ENCODE results near the gene CFDP1. TPM values are rescaled to one million over a fixed set of nuclear protein-coding genes. Genes with fewer than 3 reads are reported as not detected.

The CFDP1 gene
- polyA plus RNA-seq, 4 donors = 108 to 390 (median 236) TPM

DNA sequence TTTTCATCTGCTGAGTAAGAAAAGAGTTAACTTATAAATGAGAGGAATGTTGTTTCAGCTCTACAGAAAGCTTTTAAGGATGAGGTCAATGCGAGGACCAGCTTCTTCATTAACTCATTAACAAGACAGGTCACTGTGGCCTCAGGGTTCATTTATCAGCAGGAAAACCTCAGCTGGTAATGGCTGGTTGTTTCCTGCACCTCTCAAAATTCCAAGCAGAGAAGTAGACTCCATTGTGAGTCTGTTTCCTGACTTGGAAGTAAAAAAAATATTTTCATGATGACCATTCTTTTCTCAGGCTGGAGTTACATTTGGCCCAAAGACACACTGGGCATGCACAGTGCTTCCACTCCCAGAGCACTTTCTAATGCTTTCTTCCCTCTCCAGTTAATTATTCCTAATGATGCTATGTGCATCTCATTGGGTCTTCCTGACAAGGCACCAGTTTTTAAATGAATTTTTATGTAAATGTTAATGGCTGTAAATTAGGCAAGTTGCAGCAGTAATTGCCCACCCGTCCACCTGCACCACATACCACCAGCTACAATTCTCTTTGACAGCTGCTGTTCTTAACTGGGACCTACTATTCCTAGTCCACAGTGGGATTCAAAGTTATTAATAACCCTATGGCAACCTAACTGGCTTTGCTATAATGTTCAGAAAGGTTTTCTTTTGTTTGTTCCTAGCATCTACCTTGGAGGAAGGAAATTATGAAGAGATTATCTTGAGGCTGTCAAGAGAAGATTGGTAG lies 92.4 kb downstream of the CFDP1 start:
- FAIRE-seq (no peak), DNase-seq (peak in 1 of 2 donors; percentile 46)
- Histone ChIP-seq H3K36me3 (ENCODE audit: control insufficient read depth in 3 of 3, insufficient read depth in 2 of 3, low read depth in 1 of 3, low read length in 3 of 3) (peaks cover 0 to 5% (median 0%) of the 10 kb centered on the region in 3 donors), H3K9me3 (ENCODE audit: control insufficient read depth in 2 of 2, insufficient read depth in 1 of 2, low read depth in 1 of 2, low read length in 1 of 2) (no peaks in the 10 kb centered on the region), H3K27me3 (ENCODE audit: control insufficient read depth in 3 of 3, insufficient read depth in 3 of 3, low read length in 3 of 3) (no peaks in the 10 kb centered on the region), H3K4me1 (ENCODE audit: control insufficient read depth in 3 of 3, insufficient read depth in 2 of 3, low read depth in 1 of 3, low read length in 2 of 3) (peaks cover 0 to 26% (median 8%) of the 10 kb centered on the region in 3 donors), H3K4me3 (ENCODE audit: low read depth in 1 of 3, low read length in 3 of 3) (no peak overlapping the region), H3K27ac (ENCODE audit: low read depth in 1 of 3, low read length in 2 of 3) (peak overlapping the region in 1 of 3 donors; percentile 42)
- WGBS, 3 donors = 65 to 85% (median 81%) methylated on average over 2 of the region's 2 CpGs

DNA sequence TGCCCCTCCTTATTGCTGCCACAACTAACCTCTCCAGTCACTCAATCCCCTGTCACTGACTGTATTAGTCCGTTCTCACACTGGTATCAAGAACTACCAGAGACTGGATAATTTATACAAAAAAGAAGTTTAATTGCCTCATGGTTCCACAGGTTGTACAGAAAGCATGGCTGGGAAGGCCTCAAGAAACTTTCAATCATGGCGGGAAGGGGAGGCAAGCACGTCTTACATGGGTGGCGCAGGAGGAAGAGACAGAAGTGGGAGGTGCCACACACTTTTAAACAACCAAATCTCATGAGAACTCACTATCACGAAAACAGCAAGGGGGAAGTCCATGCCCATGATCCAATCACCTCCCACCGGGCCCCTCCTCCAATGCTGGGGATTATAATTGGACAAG lies 95.9 kb downstream of the CFDP1 start:
- Histone ChIP-seq H3K4me1 (ENCODE audit: control insufficient read depth in 3 of 3, insufficient read depth in 2 of 3, low read depth in 1 of 3, low read length in 2 of 3) (peaks cover 0 to 21% (median 7%) of the 10 kb centered on the region in 3 donors), H3K27ac (ENCODE audit: low read depth in 1 of 3, low read length in 2 of 3) (no peak overlapping the region), H3K27me3 (ENCODE audit: control insufficient read depth in 3 of 3, insufficient read depth in 3 of 3, low read length in 3 of 3) (no peaks in the 10 kb centered on the region), H3K9me3 (ENCODE audit: control insufficient read depth in 2 of 2, insufficient read depth in 1 of 2, low read depth in 1 of 2, low read length in 1 of 2) (no peaks in the 10 kb centered on the region), H3K36me3 (ENCODE audit: control insufficient read depth in 3 of 3, insufficient read depth in 2 of 3, low read depth in 1 of 3, low read length in 3 of 3) (peaks cover 0 to 8% (median 0%) of the 10 kb centered on the region in 3 donors), H3K4me3 (ENCODE audit: low read depth in 1 of 3, low read length in 3 of 3) (no peak overlapping the region)
- no peak for FAIRE-seq
- no peak for DNase-seq
- WGBS, 3 donors = 94 to 97% (median 95%) methylated on average over 6 of the region's 6 CpGs

DNA sequence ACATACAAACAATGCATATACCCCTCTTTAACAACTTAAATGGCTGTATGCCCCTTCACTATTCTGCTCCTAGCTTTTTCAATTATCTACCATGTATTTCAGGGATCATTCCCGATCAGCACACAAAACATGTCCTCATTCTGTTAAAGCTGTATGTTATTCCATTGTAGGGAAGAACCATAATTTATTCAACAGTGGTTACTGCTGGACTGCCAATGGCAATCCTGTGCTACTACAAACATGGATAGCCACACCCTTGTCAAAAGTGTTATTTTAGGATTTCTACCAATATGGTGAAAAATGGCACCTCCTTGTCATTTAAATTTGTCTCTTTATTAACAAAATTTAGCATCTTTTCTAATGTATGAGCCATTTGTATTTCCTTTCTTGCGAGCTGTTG lies 96.8 kb downstream of the CFDP1 start:
- DNase-seq (no peak), FAIRE-seq (no peak)

DNA sequence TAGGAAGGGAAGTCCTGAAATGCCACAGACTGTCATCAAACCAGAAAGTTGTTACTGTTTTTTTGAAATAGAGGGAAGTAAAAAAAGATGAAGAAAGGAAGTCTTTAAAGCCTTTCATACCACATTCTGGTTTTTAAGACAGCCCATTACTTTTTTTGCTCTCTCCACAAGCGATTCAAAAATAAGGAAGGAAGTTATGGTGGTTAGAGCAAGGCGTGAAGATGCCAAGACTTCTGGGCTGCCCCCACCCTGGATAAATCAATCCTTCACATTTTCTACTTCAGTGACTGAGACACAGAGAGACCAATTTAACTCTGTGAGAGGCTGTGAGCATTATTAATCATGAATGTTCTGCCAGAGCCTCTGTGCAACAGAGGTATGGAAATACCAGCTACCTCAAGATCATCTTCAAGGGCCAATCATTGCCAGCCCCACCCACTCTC lies 99.6 kb downstream of the CFDP1 start:
- DNase-seq = no peak
- peaks cover 0 to 3% (median 2%) of the 10 kb centered on the region in 3 donors for H3K4me1 ChIP-seq (ENCODE audit: control insufficient read depth in 3 of 3, insufficient read depth in 2 of 3, low read depth in 1 of 3, low read length in 2 of 3)
- no peak for FAIRE-seq
- no peak overlapping the region for H3K27ac ChIP-seq (ENCODE audit: low read depth in 1 of 3, low read length in 2 of 3)
- H3K27me3 ChIP-seq (ENCODE audit: control insufficient read depth in 3 of 3, insufficient read depth in 3 of 3, low read length in 3 of 3) = no peaks in the 10 kb centered on the region
- WGBS, 3 donors = 51 to 81% (median 64%) methylated on average over 2 of the region's 2 CpGs
- peaks cover 0 to 8% (median 0%) of the 10 kb centered on the region in 3 donors for H3K36me3 ChIP-seq (ENCODE audit: control insufficient read depth in 3 of 3, insufficient read depth in 2 of 3, low read depth in 1 of 3, low read length in 3 of 3)
- H3K9me3 ChIP-seq (ENCODE audit: control insufficient read depth in 2 of 2, insufficient read depth in 1 of 2, low read depth in 1 of 2, low read length in 1 of 2) = no peaks in the 10 kb centered on the region
- H3K4me3 ChIP-seq (ENCODE audit: low read depth in 1 of 3, low read length in 3 of 3) = no peak overlapping the region

More for the DNA sequence above, 96.8 kb downstream of the CFDP1 start:
- H3K4me1 ChIP-seq (ENCODE audit: control insufficient read depth in 3 of 3, insufficient read depth in 2 of 3, low read depth in 1 of 3, low read length in 2 of 3) = peaks cover 0 to 12% (median 2%) of the 10 kb centered on the region in 3 donors
- H3K4me3 ChIP-seq (ENCODE audit: low read depth in 1 of 3, low read length in 3 of 3) = no peak overlapping the region
- peaks cover 0 to 8% (median 0%) of the 10 kb centered on the region in 3 donors for H3K36me3 ChIP-seq (ENCODE audit: control insufficient read depth in 3 of 3, insufficient read depth in 2 of 3, low read depth in 1 of 3, low read length in 3 of 3)
- 97 to 100% (median 98%) methylated on average over 2 of the region's 2 CpGs for WGBS, 3 donors
- no peaks in the 10 kb centered on the region for H3K9me3 ChIP-seq (ENCODE audit: control insufficient read depth in 2 of 2, insufficient read depth in 1 of 2, low read depth in 1 of 2, low read length in 1 of 2)
- H3K27me3 ChIP-seq (ENCODE audit: control insufficient read depth in 3 of 3, insufficient read depth in 3 of 3, low read length in 3 of 3) = no peaks in the 10 kb centered on the region
- H3K27ac ChIP-seq (ENCODE audit: low read depth in 1 of 3, low read length in 2 of 3) = no peak overlapping the region

DNA sequence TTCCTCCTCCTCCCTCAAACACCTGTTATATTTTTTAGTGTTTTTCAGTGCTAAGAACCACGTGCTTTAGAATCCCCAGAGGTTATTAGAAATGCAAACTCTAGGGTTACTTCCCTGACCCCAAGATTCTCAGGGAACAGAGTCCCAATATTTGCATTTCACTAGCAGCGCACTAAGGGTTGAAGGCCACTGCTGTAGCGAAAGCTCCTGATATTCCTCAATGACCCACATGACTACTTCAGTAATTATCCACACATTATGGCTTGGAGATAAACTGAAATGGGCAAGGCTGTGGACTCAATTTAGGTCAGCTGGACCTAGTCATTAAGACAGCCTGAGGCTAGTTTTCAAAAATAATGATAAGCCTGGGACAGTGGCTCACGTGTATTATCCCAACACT lies 103.4 kb downstream of the CFDP1 start:
- H3K4me1 ChIP-seq (ENCODE audit: control insufficient read depth in 3 of 3, insufficient read depth in 2 of 3, low read depth in 1 of 3, low read length in 2 of 3) = peaks cover 0 to 3% (median 2%) of the 10 kb centered on the region in 3 donors
- H3K36me3 ChIP-seq (ENCODE audit: control insufficient read depth in 3 of 3, insufficient read depth in 2 of 3, low read depth in 1 of 3, low read length in 3 of 3) = peaks cover 0 to 3% (median 0%) of the 10 kb centered on the region in 3 donors
- DNase-seq = peak; percentile 79
- FAIRE-seq = no peak
- WGBS, 3 donors = 28 to 62% (median 49%) methylated on average over 4 of the region's 4 CpGs
- H3K27me3 ChIP-seq (ENCODE audit: control insufficient read depth in 3 of 3, insufficient read depth in 3 of 3, low read length in 3 of 3) = no peaks in the 10 kb centered on the region
- H3K9me3 ChIP-seq (ENCODE audit: control insufficient read depth in 2 of 2, insufficient read depth in 1 of 2, low read depth in 1 of 2, low read length in 1 of 2) = no peaks in the 10 kb centered on the region
- no peak overlapping the region for H3K4me3 ChIP-seq (ENCODE audit: low read depth in 1 of 3, low read length in 3 of 3)
- peak overlapping the region in 1 of 3 donors; percentile 61 for H3K27ac ChIP-seq (ENCODE audit: low read depth in 1 of 3, low read length in 2 of 3)

DNA sequence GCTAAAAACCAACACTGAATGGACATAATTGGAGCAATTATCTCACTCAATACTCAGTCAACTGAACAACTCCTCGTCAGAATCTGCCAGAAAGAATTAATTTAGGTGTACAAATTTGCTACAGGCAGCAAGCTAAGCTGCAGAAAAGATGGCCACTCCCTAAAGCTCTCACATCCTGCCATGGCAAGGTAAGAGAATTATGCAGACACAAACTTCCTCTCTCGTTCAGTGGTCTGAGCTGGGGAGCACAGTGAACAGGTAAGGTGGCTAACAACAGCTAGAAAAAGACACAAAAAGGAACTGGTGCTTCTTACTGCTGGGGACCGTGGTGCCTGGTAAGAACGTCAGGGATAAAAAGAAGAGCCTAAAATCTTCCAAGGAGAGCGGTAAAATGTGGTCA lies 107.0 kb downstream of the CFDP1 start:
- FAIRE-seq (no peak), DNase-seq (no peak)
- Histone ChIP-seq H3K9me3 (ENCODE audit: control insufficient read depth in 2 of 2, insufficient read depth in 1 of 2, low read depth in 1 of 2, low read length in 1 of 2) (no peaks in the 10 kb centered on the region), H3K27me3 (ENCODE audit: control insufficient read depth in 3 of 3, insufficient read depth in 3 of 3, low read length in 3 of 3) (no peaks in the 10 kb centered on the region), H3K27ac (ENCODE audit: low read depth in 1 of 3, low read length in 2 of 3) (no peak overlapping the region), H3K4me3 (ENCODE audit: low read depth in 1 of 3, low read length in 3 of 3) (no peak overlapping the region), H3K36me3 (ENCODE audit: control insufficient read depth in 3 of 3, insufficient read depth in 2 of 3, low read depth in 1 of 3, low read length in 3 of 3) (peaks cover 0 to 6% (median 0%) of the 10 kb centered on the region in 3 donors), H3K4me1 (ENCODE audit: control insufficient read depth in 3 of 3, insufficient read depth in 2 of 3, low read depth in 1 of 3, low read length in 2 of 3) (peaks cover 0 to 3% (median 0%) of the 10 kb centered on the region in 3 donors)
- WGBS, 3 donors = 76 to 91% (median 86%) methylated on average over 5 of the region's 5 CpGs

DNA sequence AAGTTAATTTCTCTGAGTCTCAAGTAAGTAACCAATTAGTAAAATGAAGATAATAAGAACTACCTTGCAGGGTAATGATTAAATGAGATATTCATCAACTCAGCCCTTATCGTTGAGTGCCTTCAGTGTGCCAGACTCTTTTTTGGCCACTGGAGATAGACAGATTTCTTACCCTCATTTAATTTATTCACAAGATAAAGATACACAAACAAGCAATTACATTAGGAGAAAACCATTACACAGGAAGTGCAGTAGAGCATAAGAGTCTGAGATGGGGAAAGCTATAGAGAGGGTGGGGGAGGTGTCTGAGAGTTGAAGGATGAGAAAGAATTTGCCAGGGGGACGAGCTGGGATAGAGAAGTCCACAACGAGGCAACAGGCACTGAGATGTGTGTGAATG lies 109.4 kb downstream of the CFDP1 start:
- no peak for FAIRE-seq
- no peak for DNase-seq
- Histone ChIP-seq H3K27me3 (ENCODE audit: control insufficient read depth in 3 of 3, insufficient read depth in 3 of 3, low read length in 3 of 3) (no peaks in the 10 kb centered on the region), H3K4me3 (ENCODE audit: low read depth in 1 of 3, low read length in 3 of 3) (no peak overlapping the region), H3K27ac (ENCODE audit: low read depth in 1 of 3, low read length in 2 of 3) (no peak overlapping the region), H3K36me3 (ENCODE audit: control insufficient read depth in 3 of 3, insufficient read depth in 2 of 3, low read depth in 1 of 3, low read length in 3 of 3) (peaks cover 0 to 10% (median 0%) of the 10 kb centered on the region in 3 donors), H3K9me3 (ENCODE audit: control insufficient read depth in 2 of 2, insufficient read depth in 1 of 2, low read depth in 1 of 2, low read length in 1 of 2) (no peaks in the 10 kb centered on the region), H3K4me1 (ENCODE audit: control insufficient read depth in 3 of 3, insufficient read depth in 2 of 3, low read depth in 1 of 3, low read length in 2 of 3) (peaks cover 0 to 8% (median 0%) of the 10 kb centered on the region in 3 donors)
- WGBS, 3 donors = 67 to 74% (median 69%) methylated on average over 3 of the region's 3 CpGs

DNA sequence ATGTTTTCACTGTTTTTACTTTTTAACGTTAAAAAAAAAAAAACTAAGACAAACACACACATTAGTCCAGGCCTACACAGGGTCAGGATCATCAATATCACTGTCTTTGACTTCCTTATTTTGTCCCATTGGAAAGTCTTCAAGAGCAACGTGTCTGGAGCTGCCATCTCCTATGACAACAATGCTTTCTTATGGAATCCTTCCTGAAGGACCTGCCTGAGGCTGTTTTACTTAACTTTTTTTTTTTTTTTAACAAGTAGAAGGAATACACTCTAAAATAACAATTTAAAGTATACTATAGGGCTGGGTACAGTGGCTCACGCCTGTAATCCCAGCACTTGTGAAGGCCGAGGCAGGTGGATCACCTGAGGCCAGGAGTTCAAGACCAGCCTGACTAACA lies 110.1 kb downstream of the CFDP1 start:
- WGBS, 3 donors = 73 to 81% (median 78%) methylated on average over 4 of the region's 4 CpGs
- no peak for FAIRE-seq
- Histone ChIP-seq H3K27ac (ENCODE audit: low read depth in 1 of 3, low read length in 2 of 3) (no peak overlapping the region), H3K36me3 (ENCODE audit: control insufficient read depth in 3 of 3, insufficient read depth in 2 of 3, low read depth in 1 of 3, low read length in 3 of 3) (peaks cover 0 to 11% (median 0%) of the 10 kb centered on the region in 3 donors), H3K4me1 (ENCODE audit: control insufficient read depth in 3 of 3, insufficient read depth in 2 of 3, low read depth in 1 of 3, low read length in 2 of 3) (peaks cover 0 to 8% (median 0%) of the 10 kb centered on the region in 3 donors), H3K9me3 (ENCODE audit: control insufficient read depth in 2 of 2, insufficient read depth in 1 of 2, low read depth in 1 of 2, low read length in 1 of 2) (no peaks in the 10 kb centered on the region), H3K27me3 (ENCODE audit: control insufficient read depth in 3 of 3, insufficient read depth in 3 of 3, low read length in 3 of 3) (no peaks in the 10 kb centered on the region), H3K4me3 (ENCODE audit: low read depth in 1 of 3, low read length in 3 of 3) (no peak overlapping the region)
- no peak for DNase-seq

Data from small intestine (tissue), 7 donors.